HT-29 (cell line): ENCODE measurements around the gene VAMP1. TPM values are rescaled to one million over a fixed set of nuclear protein-coding genes. Genes with fewer than 3 reads are reported as not detected.
"Not testable (repeated sequence)": the region's sequence is repeated elsewhere in the genome, so short reads cannot be mapped to it uniquely, and the experiment has no call there.

ENCODE experiments used
- DNase-seq: peaks from one replicate; pipeline ENCODE4 v3.0.0-alpha.2; 2015; ENCODE audit warnings: low spot score
- total RNA-seq: library from RNA; depleted of rRNA; stranded (reverse); fragments of >200 nt; shearing (Covaris generic); gene quantifications from 2 replicates; pipeline ENCODE4 v1.2.3, GENCODE V29; 2014; rRNA removed

VAMP1 gene
- total RNA-seq: 11.5 and 23.0 TPM in 2 replicates

- peak; percentile 97 for DNase-seq
Measured at GRCh38 chr12:6470375-6471163, at the start of gene VAMP1. TSS of gene VAMP1 (minus strand) at chr12:6470677. CDS start at chr12:6470531, 146 bp downstream.

- DNase-seq: no peak
Measured at GRCh38 chr12:6520186-6520585, 49.7 kb upstream of the VAMP1 start.

- no peak for DNase-seq
Measured at GRCh38 chr12:6508087-6508486, 37.6 kb upstream of the VAMP1 start.

GRCh38 chr12:6507102-6507998 is 36.9 kb upstream of the VAMP1 start:
- DNase-seq: no peak

- no peak for DNase-seq
Measured at GRCh38 chr12:6500466-6500865, 30.0 kb upstream of the VAMP1 start.

GRCh38 chr12:6497291-6497690 is 26.8 kb upstream of the VAMP1 start:
- DNase-seq: not testable (repeated sequence)

GRCh38 chr12:6494968-6495367 is 24.5 kb upstream of the VAMP1 start:
- DNase-seq: no peak

GRCh38 chr12:6494258-6494743 is 23.8 kb upstream of the VAMP1 start:
- DNase-seq: peak; percentile 50

GRCh38 chr12:6493497-6494257 is 23.2 kb upstream of the VAMP1 start, which contains the start of gene NCAPD2:
TSS of gene NCAPD2 (plus strand) at chr12:6494102. CDS start at chr12:6495099, 997 bp downstream.
- peak; percentile 98 for DNase-seq

- peak; percentile 96 for DNase-seq
Measured at GRCh38 chr12:6492838-6493496, 22.5 kb upstream of the VAMP1 start, which contains the start of gene MRPL51. TSS of gene MRPL51 (minus strand) at chr12:6493262. CDS start at chr12:6493136, 126 bp downstream.

- not testable (repeated sequence) for DNase-seq
Measured at GRCh38 chr12:6490673-6491072, 20.2 kb upstream of the VAMP1 start.

GRCh38 chr12:6489449-6489848 is 19.0 kb upstream of the VAMP1 start:
- DNase-seq: no peak

GRCh38 chr12:6488240-6488639 is 17.8 kb upstream of the VAMP1 start:
- no peak for DNase-seq

- DNase-seq: no peak
Measured at GRCh38 chr12:6478416-6478815, 7.9 kb upstream of the VAMP1 start.

GRCh38 chr12:6477601-6478377 is 7.3 kb upstream of the VAMP1 start:
- DNase-seq: not testable (repeated sequence)

GRCh38 chr12:6476489-6476888 is 6.0 kb upstream of the VAMP1 start:
- DNase-seq: no peak

- DNase-seq: not testable (repeated sequence)
Measured at GRCh38 chr12:6475233-6475975, 4.9 kb upstream of the VAMP1 start.

GRCh38 chr12:6472491-6472890 is 2.0 kb upstream of the VAMP1 start:
- DNase-seq: no peak

GRCh38 chr12:6471989-6472360 is 1.5 kb upstream of the VAMP1 start:
- DNase-seq: no peak
